ENCODE measurements around the gene STPG4.
A peak's percentile ranks its signal among the peaks of the same experiment; 100 is the strongest.

STPG4 gene

DNA sequence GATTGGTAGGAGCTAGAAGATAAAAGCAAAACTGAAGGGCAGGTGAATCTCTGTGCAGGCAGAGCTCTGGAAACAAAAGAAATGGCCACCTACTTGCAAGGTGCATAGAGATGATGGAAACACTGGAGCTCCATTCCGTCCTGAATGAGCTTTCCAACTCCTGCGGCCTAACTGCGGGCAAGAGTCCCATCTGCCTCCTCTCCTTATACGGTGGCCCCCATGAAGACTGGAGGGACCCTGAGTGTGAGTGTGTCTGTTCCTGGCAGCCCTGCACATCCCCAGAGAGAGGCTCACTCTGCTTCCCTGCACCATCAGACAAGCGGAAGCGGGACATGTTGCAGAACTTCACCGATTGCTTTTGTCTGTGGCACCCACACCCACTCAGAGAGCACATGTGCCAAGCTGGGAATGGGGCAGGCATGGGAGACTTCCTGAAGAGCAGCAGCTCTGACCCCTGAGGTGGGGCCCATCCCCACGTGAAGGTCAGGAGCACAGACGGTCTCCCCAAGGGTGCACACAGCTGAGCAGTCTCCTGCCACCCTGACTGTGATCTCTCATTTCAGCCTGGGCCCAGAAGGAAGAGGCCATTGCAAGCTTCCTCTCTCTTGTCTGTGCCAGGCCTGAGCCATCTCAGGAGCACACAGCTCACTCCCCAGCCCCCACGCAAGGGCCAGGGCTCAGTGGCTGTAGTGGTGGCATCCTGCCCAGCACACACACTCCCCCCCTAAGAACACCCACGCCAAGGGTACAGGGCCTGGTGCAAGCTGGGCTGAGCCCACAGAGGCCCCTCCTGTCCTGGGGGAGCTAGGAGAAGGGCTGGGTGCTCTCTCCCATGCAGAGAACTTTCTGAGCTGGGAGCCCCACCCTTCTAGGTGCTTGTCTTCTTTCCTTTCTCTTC, 75.3 kb downstream of the STPG4 start:
- Mint-ChIP-seq H3K27me3 (no peaks in the 10 kb centered on the region), H3K36me3 (ENCODE audit: low read depth) (no peaks in the 10 kb centered on the region), H3K4me1 (ENCODE audit: low read depth) (peaks cover 3% of the 10 kb centered on the region), H3K27ac (no peak overlapping the region), H3K4me3 (no peak overlapping the region), H3K9me3 (no peaks in the 10 kb centered on the region)

DNA sequence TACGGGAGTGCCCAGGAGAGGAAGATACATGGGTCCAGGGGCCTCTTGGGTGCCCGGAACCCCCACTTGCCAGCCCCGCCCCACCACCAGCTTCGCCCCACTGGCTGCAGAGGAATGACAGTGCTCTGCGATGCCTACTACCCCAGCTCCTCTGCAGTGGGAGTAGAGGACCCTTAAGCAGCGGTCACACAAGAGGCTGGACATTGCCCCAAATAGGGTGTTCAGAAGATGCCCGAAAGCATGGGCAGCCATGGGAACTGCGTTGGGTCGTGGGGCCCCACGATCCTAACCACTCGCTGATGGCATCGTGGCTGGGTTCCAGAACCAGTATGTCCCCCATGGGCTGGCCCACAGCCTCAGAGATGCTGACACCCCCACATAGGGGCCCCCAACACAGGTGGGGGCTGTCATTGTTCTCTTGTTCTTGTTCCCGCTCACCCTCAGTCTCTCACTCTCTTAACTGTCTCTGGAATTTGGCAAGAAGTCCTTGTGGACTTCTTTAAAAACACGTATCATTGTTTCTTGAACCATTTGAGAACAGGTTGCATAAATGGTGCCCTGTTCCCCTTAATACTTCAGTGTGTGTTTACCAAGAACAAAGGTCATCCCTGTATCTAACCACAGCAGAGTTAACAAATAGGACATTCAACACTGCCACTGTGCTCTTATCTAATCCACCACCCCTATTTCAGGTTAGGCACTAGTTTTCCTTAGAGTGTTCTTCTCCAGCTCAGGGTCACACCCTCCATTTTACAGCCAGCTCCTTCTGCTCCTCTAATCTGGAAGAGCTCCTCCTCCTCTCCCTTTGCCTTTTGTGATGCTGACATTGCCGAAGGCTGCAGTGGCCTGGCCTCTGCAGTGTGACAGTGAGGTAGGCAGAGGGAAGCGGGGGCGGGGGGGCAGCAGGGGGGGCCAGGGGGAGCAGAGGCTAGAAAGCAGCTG, 76.3 kb downstream of the STPG4 start:
- Mint-ChIP-seq H3K27ac (no peak overlapping the region), H3K4me3 (no peak overlapping the region), H3K36me3 (ENCODE audit: low read depth) (no peaks in the 10 kb centered on the region), H3K27me3 (no peaks in the 10 kb centered on the region), H3K9me3 (no peaks in the 10 kb centered on the region), H3K4me1 (ENCODE audit: low read depth) (peaks cover 3% of the 10 kb centered on the region)

DNA sequence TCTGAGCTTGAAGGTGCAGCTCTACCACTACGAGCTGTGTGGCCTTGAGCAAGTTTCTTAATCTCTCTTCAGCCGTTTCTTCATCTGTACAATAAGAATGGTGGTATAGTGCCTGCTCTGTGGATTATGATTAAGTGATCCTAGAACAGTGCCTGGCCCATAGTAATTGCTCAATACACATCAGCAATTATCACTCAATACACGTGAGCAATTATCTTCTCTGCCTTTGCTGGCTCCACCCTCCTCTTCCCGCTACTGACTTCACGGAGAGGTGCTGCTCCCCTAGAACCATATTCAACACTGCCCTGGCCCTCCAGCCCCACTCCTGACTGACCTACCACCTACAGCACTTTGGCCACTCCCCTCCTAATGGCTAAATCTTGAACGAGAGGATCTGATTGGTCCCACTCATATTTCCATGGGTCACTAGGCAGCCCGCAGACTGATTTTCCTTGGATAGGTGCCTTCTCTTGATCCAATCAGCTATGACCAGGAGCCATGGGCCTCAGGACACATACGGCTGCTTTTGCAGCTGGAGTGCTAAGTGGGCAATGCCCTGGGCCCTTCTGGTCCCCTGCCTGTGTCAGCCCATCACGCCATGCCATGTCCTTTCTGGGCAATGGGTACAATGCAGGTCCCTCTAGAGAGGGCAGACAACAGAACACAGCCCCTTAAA, 77.5 kb downstream of the STPG4 start:
- Mint-ChIP-seq H3K36me3 (ENCODE audit: low read depth) (no peaks in the 10 kb centered on the region), H3K4me3 (no peak overlapping the region), H3K27ac (no peak overlapping the region), H3K4me1 (ENCODE audit: low read depth) (peaks cover 11% of the 10 kb centered on the region), H3K27me3 (no peaks in the 10 kb centered on the region), H3K9me3 (no peaks in the 10 kb centered on the region)

- Mint-ChIP-seq H3K4me1 (ENCODE audit: low read depth) (peaks cover 19% of the 10 kb centered on the region), H3K27me3 (no peaks in the 10 kb centered on the region), H3K4me3 (no peak overlapping the region), H3K9me3 (no peaks in the 10 kb centered on the region), H3K27ac (no peak overlapping the region), H3K36me3 (ENCODE audit: low read depth) (no peaks in the 10 kb centered on the region)
These were observed 78.3 kb downstream of the STPG4 start for GRCh38 chr2:47076586-47077441.

DNA sequence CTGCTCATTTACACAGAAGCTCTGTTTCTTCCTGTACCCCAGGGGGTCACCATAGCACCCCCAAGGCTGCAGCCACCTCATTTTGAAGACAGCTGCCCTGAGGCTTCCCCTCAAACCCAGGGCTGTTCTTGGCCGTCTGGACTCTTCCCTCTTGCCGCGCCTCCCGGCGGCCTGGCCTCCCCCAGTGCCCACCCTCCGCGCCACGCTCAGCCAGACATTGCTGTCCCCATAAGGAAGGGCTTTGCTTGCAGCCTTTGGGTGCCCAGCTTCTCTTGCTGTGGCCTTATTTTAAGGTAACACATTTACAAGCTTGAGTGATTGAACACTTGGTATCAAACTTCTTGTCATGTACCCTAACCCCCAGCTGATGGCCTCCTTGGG, 79.0 kb downstream of the STPG4 start:
- no peak overlapping the region for H3K27ac Mint-ChIP-seq
- H3K36me3 Mint-ChIP-seq (ENCODE audit: low read depth) = no peaks in the 10 kb centered on the region
- peaks cover 26% of the 10 kb centered on the region for H3K4me1 Mint-ChIP-seq (ENCODE audit: low read depth)
- no peak overlapping the region for H3K4me3 Mint-ChIP-seq
- no peaks in the 10 kb centered on the region for H3K27me3 Mint-ChIP-seq
- H3K9me3 Mint-ChIP-seq = no peaks in the 10 kb centered on the region

GRCh38 chr2:47075361-47076125, 79.6 kb downstream of the STPG4 start:
- Mint-ChIP-seq H3K27me3 (no peaks in the 10 kb centered on the region), H3K36me3 (ENCODE audit: low read depth) (no peaks in the 10 kb centered on the region), H3K9me3 (no peaks in the 10 kb centered on the region), H3K4me1 (ENCODE audit: low read depth) (peaks cover 31% of the 10 kb centered on the region), H3K27ac (peak overlapping the region; percentile 45), H3K4me3 (no peak overlapping the region)

DNA sequence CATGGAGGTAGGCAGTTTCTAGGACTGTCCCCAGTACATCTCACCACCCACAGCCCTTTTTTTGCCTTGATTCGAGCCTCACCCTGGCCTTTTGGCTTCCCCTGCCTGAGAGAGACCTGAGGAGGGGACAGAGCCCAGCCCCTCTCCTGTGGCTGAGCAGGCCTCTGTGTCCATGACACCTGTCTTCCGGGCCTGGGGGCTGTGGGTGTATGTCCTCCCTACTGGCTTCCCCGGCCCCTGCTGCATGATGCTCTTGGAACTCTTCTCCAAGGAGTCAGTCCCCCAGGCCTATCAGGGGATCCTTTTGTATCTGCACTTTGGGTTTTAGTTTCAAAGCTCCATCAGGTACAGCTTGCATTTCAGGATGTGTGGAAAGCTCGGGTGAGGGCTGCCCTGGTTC, 80.4 kb downstream of the STPG4 start:
- H3K27ac Mint-ChIP-seq = no peak overlapping the region
- H3K9me3 Mint-ChIP-seq = no peaks in the 10 kb centered on the region
- H3K27me3 Mint-ChIP-seq = no peaks in the 10 kb centered on the region
- no peak overlapping the region for H3K4me3 Mint-ChIP-seq
- H3K4me1 Mint-ChIP-seq (ENCODE audit: low read depth) = peaks cover 33% of the 10 kb centered on the region
- H3K36me3 Mint-ChIP-seq (ENCODE audit: low read depth) = no peaks in the 10 kb centered on the region

DNA sequence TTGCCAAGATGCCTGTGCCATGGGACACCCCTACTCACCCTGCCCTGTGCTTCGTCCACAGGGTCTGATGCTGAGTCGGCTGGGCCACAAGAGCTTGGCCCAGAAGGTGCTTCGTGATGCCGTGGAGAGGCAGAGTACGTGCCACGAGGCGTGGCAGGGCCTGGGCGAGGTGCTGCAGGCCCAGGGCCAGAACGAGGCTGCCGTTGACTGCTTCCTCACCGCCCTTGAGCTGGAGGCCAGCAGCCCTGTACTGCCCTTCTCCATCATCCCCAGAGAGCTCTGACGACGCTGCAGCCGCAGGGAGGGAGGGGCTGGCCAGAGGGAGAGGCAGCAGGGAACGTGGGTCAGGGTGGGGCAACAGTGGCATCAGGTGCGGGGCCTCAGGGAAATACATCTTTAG, 81.5 kb downstream of the STPG4 start:
- Mint-ChIP-seq H3K4me3 (no peak overlapping the region), H3K9me3 (no peaks in the 10 kb centered on the region), H3K27me3 (no peaks in the 10 kb centered on the region), H3K36me3 (ENCODE audit: low read depth) (no peaks in the 10 kb centered on the region), H3K4me1 (ENCODE audit: low read depth) (peaks cover 37% of the 10 kb centered on the region), H3K27ac (no peak overlapping the region)

GRCh38 chr2:47073217-47073616, 81.9 kb downstream of the STPG4 start:
- Mint-ChIP-seq H3K36me3 (ENCODE audit: low read depth) (no peaks in the 10 kb centered on the region), H3K27ac (peak overlapping the region; percentile 86), H3K27me3 (no peaks in the 10 kb centered on the region), H3K4me1 (ENCODE audit: low read depth) (peaks cover 40% of the 10 kb centered on the region), H3K4me3 (no peak overlapping the region), H3K9me3 (no peaks in the 10 kb centered on the region)

DNA sequence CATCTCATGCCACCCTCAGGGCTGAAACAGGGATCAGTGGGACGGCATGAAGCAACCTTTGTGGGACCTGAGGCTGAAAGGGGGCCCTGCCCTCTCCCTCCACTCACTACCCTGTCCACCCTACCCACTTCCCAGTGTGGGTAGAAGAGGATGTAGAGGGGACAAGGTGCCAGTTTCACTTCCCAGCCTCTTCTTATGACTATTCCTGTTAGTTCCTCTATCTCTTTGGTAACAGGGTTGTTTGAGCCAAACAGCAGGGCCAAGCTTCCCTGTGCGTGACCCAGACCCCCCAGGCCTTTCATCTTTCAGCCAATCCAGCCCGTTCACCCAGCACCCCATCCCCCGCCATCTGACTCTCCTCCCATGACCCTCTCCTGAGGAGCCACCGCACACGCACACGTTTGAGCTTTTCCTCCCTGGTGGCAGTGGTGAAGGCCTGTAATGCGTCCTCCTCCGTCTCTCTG, 82.3 kb downstream of the STPG4 start:
- H3K36me3 Mint-ChIP-seq (ENCODE audit: low read depth) = peaks cover 2% of the 10 kb centered on the region
- H3K9me3 Mint-ChIP-seq = no peaks in the 10 kb centered on the region
- peaks cover 43% of the 10 kb centered on the region for H3K4me1 Mint-ChIP-seq (ENCODE audit: low read depth)
- H3K27ac Mint-ChIP-seq = peak overlapping the region; percentile 86
- H3K4me3 Mint-ChIP-seq = no peak overlapping the region
- H3K27me3 Mint-ChIP-seq = no peaks in the 10 kb centered on the region

DNA sequence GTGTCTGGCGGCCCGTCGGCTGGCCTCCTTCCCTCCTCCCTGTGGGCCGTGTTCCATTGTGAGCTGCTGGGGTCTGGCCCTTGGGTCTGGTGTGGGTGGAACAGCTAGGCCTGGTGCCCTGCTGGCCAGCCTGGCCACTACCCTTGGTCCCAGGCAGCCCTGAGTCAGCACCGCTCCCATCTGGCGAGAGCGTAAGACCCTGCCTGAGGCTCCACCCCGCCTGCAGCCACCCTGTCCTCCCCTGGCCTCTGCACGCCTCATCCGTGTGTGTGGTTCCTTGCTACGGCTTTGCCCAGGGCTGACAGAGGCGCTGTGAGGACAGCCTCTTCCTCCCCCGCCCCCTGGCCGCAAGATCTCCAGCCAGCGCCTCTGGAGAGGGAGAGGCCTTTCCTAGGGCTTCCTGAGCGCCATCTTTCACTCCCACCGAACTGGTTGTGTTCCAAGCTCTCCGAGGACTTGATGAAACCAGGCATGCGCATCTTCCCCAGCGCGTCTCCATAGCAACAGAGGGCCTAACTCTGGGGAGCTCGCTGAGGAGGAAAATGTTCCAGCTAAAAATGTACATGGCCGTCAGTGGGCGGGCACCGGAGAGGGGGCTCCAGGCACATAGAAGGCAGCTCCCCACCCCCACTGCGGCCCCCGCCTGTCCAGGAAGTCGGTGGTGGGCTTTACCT, 83.0 kb downstream of the STPG4 start:
- Mint-ChIP-seq H3K27me3 (no peaks in the 10 kb centered on the region), H3K36me3 (ENCODE audit: low read depth) (peaks cover 5% of the 10 kb centered on the region), H3K4me3 (peak overlapping the region; percentile 30), H3K4me1 (ENCODE audit: low read depth) (peaks cover 45% of the 10 kb centered on the region), H3K27ac (peak overlapping the region; percentile 86), H3K9me3 (no peaks in the 10 kb centered on the region)

DNA sequence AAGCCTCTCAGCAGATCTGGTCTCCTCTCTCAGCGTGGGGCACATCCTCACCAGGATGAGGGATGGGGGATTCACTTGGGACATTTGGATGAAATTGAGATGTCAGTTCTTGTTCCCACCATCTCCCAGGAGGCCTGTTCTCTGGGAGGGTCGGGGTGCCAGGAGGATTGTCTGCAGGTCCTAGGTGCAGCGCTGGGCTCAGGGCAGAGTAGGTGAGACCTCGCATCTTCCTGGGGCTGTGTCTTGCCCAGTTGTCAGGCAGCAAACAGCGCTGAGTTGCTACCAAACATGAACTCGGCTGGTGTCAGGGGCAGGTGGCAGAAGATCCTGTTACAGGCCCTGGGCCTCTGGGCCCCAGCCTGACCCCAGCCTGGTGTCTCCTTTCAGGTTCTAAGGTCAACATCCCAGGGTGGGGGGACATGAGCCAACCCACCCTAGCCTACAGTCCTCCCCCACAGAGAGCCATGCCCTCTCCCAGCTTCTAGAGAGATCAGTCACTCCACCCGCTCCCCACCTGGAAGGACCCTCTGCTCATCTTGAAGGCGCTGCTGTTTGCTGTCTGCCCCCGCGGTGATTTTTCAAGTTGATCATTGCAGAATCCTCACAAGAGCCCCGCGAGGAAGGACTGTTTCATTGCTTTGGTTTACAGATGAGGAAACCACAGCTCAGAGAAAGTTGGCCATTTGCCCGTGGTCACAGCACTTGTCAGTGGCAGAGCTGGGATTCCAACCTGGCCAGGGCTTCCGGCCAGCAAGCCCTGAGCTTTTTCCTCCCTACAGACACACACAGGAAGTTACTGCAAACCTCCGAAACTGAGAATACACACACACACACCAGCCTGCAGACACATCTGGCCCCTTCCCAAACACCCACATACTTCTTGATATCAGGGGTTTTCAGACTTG, 83.9 kb downstream of the STPG4 start:
- Mint-ChIP-seq H3K36me3 (ENCODE audit: low read depth) (peaks cover 5% of the 10 kb centered on the region), H3K9me3 (no peaks in the 10 kb centered on the region), H3K4me1 (ENCODE audit: low read depth) (peaks cover 45% of the 10 kb centered on the region), H3K4me3 (peak overlapping the region; percentile 49), H3K27me3 (no peaks in the 10 kb centered on the region), H3K27ac (peak overlapping the region; percentile 86)
